Suprapubic skin (tissue), 4 donors: Measurements from ENCODE around the gene MNT.

Experiments used
- CTCF ChIP-seq, 2 donors: fragments of 200-600 bp in 1 of 2; fragments of 450-650 bp in 1 of 2; sonication (generic) in 1 of 2; IDR thresholded peaks; one replicate each; pipeline ENCODE4 v1.5.1; 2016 to 2019; ENCODE audit warnings: antibody characterized with exemption in 2 of 2, mild to moderate bottlenecking in 1 of 2, moderate library complexity in 1 of 2
- POLR2A ChIP-seq, 2 donors: fragments of 450-650 bp; IDR thresholded peaks; one replicate each; pipeline ENCODE4 v1.6.1; 2017; ENCODE audit warnings: antibody characterized with exemption in 2 of 2, mild to moderate bottlenecking in 2 of 2, moderate library complexity in 2 of 2
- POLR2AphosphoS5 ChIP-seq, 3 donors: sonication (generic); formaldehyde crosslinking; IDR thresholded peaks; one replicate each; pipeline ENCODE4 v1.6.1; 2017; ENCODE audit warnings: antibody characterized with exemption in 3 of 3

GRCh38 chr17:2392252-2393173 is 8.3 kb downstream of the MNT start:
- TF ChIP-seq POLR2AphosphoS5 (IDR thresholded peaks at IDR 0.05) (peak in 1 of 3 donors; percentile 21), POLR2A (IDR thresholded peaks at IDR 0.05) (peak in 1 of 2 donors; percentile 49), CTCF (IDR thresholded peaks at IDR 0.05) (no peak)
